ENCODE results near the gene MDC1. TPM values are rescaled to one million over a fixed set of nuclear protein-coding genes. Genes with fewer than 3 reads are reported as not detected.

MDC1 gene
- total RNA-seq, 3 donors from 2014 or later (not counting 1 experiment from before 2014, with no cell fraction given) = 61.2 to 77.0 (median 64.5) TPM

DNA sequence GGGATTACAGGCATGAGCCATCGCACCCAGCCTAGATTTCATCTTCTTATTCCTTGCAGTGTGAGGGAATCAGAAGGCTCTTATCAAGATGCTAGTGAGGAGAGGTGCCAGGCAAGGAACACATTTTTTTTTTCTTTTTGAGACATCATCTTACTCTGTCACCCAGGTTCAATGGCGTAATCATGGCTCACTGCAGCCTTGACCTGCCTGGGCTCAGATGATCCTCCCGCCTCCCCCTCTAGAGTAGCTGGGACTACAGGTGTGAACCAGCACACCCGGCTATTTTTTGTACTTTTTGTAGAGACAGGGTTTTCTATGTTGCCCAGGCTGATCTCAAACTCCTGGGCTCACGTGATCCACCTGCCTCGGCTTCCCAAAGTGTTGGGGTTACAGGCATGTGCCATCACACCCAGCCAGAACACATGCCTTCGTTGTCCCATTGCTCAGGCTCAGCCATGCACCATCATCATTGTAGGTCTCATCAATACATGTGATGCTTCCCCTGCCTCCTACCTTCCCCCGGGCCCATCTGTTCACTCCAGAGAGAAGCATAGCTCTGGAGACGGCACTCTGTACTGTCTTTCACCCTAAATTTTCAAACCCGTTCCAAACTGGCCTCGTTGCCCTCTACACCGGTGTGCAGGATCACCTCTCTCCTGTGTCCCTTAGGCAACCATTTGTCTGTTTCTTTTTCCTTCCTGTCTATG lies 15.3 kb upstream of the MDC1 start:
- H3K4me3 ChIP-seq (ENCODE audit: low read length) = no peak overlapping the region
- no peak overlapping the region for H3K4me3 Mint-ChIP-seq
- no peak overlapping the region for H3K27ac ChIP-seq (ENCODE audit: low read length)
- DNase-seq = no peak
- intact Hi-C loops (cut with micrococcal nuclease) = no loop called here
- H3K9me3 Mint-ChIP-seq = no peaks in the 10 kb centered on the region
- H3K27me3 Mint-ChIP-seq (ENCODE audit: low read depth in 2 of 2) = no peaks in the 10 kb centered on the region
- H3K27me3 ChIP-seq (ENCODE audit: control insufficient read depth, insufficient read depth, low read length) = no peaks in the 10 kb centered on the region
- peaks cover 49% of the 10 kb centered on the region for H3K36me3 ChIP-seq (ENCODE audit: control insufficient read depth, insufficient read depth, low read length)
- no peaks in the 10 kb centered on the region for H3K9me3 ChIP-seq (ENCODE audit: control insufficient read depth, insufficient read depth, low read length)
- peaks cover 31 to 32% of the 10 kb centered on the region in 2 donors for H3K4me1 Mint-ChIP-seq
- 96% methylated on average over 12 of the region's 12 CpGs for WGBS (ENCODE audit: insufficient coverage)
- no peak overlapping the region for H3K27ac Mint-ChIP-seq
- peaks cover 34% of the 10 kb centered on the region for H3K4me1 ChIP-seq (ENCODE audit: control insufficient read depth, insufficient read depth, low read length)
- H3K36me3 Mint-ChIP-seq = no peaks in the 10 kb centered on the region
- ATAC-seq = no peak
- TF ChIP-seq, protein P1, sequence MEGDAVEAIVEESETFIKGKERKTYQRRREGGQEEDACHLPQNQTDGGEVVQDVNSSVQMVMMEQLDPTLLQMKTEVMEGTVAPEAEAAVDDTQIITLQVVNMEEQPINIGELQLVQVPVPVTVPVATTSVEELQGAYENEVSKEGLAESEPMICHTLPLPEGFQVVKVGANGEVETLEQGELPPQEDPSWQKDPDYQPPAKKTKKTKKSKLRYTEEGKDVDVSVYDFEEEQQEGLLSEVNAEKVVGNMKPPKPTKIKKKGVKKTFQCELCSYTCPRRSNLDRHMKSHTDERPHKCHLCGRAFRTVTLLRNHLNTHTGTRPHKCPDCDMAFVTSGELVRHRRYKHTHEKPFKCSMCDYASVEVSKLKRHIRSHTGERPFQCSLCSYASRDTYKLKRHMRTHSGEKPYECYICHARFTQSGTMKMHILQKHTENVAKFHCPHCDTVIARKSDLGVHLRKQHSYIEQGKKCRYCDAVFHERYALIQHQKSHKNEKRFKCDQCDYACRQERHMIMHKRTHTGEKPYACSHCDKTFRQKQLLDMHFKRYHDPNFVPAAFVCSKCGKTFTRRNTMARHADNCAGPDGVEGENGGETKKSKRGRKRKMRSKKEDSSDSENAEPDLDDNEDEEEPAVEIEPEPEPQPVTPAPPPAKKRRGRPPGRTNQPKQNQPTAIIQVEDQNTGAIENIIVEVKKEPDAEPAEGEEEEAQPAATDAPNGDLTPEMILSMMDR (IDR thresholded peaks at IDR 0.05) = no peak

DNA sequence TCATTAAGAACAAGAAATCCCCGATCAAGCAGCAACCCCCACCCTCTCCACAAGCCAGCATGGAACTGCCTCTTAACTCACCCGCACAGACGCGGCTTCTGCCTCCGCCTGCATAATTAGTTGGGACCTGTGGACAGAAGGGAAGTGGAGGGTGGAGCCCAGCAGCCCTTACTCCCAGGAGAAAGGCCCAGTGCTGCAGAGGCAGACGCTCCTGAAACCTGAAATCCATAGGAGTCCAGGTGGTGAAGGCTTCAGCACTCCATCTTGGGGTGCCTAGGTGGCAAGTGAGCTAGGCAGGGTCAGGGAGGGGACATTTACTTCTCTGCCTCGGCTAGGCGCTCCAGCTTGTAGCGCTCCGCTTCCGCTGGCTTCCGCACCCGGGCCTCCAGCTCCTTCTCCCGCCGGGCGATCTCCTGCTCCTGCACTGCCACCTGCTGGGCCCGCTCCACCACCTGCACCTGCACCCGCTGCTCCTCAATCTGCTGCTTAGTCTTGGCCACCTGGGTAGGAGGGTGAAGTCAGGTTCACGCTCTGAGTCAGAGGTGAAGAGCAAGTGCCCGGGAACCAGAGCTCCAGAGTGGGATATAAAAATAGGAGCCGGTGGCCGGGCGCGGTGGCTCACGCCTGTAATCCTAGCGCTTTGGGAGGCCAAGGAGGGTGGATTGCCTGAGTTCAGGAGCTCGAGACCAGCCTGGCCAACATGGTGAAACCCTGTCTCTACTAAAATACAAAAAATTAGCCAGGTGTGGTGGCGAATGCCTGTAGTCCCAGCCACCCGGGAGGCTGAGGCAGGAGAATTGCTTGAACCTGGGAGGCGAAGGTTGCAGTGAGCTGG lies 13.7 kb upstream of the MDC1 start:
- DNase-seq (peak; percentile 45 to 91), ATAC-seq (peak; percentile 80 to 94 (median 86))
- H3K36me3 Mint-ChIP-seq = no peaks in the 10 kb centered on the region
- peaks cover 57% of the 10 kb centered on the region for H3K36me3 ChIP-seq (ENCODE audit: control insufficient read depth, insufficient read depth, low read length)
- no peak overlapping the region for H3K4me3 ChIP-seq (ENCODE audit: low read length)
- no peak overlapping the region for H3K4me3 Mint-ChIP-seq
- TF ChIP-seq, protein P1 (IDR thresholded peaks at IDR 0.05) = peak; percentile 33
- H3K27ac ChIP-seq (ENCODE audit: low read length) = no peak overlapping the region
- H3K27me3 ChIP-seq (ENCODE audit: control insufficient read depth, insufficient read depth, low read length) = no peaks in the 10 kb centered on the region
- no peaks in the 10 kb centered on the region for H3K9me3 ChIP-seq (ENCODE audit: control insufficient read depth, insufficient read depth, low read length)
- H3K4me1 Mint-ChIP-seq = peaks cover 17% of the 10 kb centered on the region in 2 donors
- H3K27ac Mint-ChIP-seq = peak overlapping the region in 1 of 2 donors; percentile 63
- no peaks in the 10 kb centered on the region for H3K9me3 Mint-ChIP-seq
- H3K4me1 ChIP-seq (ENCODE audit: control insufficient read depth, insufficient read depth, low read length) = peaks cover 18% of the 10 kb centered on the region
- intact Hi-C loops (cut with micrococcal nuclease) = no loop called here
- H3K27me3 Mint-ChIP-seq (ENCODE audit: low read depth in 2 of 2) = no peaks in the 10 kb centered on the region
- WGBS (ENCODE audit: insufficient coverage) = 35% methylated on average over 29 of the region's 30 CpGs

GRCh38 chr6:30727920-30728553 lies 11.0 kb upstream of the MDC1 start:
- Histone ChIP-seq H3K27me3 (ENCODE audit: control insufficient read depth, insufficient read depth, low read length) (no peaks in the 10 kb centered on the region), H3K9me3 (ENCODE audit: control insufficient read depth, insufficient read depth, low read length) (no peaks in the 10 kb centered on the region), H3K4me1 (ENCODE audit: control insufficient read depth, insufficient read depth, low read length) (peaks cover 19% of the 10 kb centered on the region), H3K36me3 (ENCODE audit: control insufficient read depth, insufficient read depth, low read length) (peaks cover 73% of the 10 kb centered on the region), H3K4me3 (ENCODE audit: low read length) (no peak overlapping the region), H3K27ac (ENCODE audit: low read length) (no peak overlapping the region)
- H3K4me3 Mint-ChIP-seq = no peak overlapping the region
- no peaks in the 10 kb centered on the region for H3K27me3 Mint-ChIP-seq (ENCODE audit: low read depth in 2 of 2)
- DNase-seq (no peak), ATAC-seq (no peak)
- peaks cover 14% of the 10 kb centered on the region for H3K36me3 Mint-ChIP-seq
- 57% methylated on average over 6 of the region's 7 CpGs for WGBS (ENCODE audit: insufficient coverage)
- H3K27ac Mint-ChIP-seq = peak overlapping the region in 1 of 2 donors; percentile 27
- peaks cover 23 to 35% of the 10 kb centered on the region in 2 donors for H3K4me1 Mint-ChIP-seq
- H3K9me3 Mint-ChIP-seq = no peaks in the 10 kb centered on the region
- intact Hi-C loops (cut with micrococcal nuclease) = no loop called here
- TF ChIP-seq, protein P1 (IDR thresholded peaks at IDR 0.05) = no peak

Data from natural killer cell (primary cell).